Esophagus mucosa (tissue), 1 donor: ENCODE data around the gene GPC2. TPM values are rescaled to one million over a fixed set of nuclear protein-coding genes. Genes with fewer than 3 reads are reported as not detected.
"Not testable (repeated sequence)": the region's sequence is repeated elsewhere in the genome, so short reads cannot be mapped to it uniquely, and the experiment has no call there.

ENCODE experiments used
- ATAC-seq: fragments of 200-7000 bp; cut with Tn5 transposase; one replicate; pipeline ENCODE4 v1.9.1; 2020
- total RNA-seq: library from RNA; stranded (reverse); gene quantifications from one replicate; pipeline ENCODE4 v1.2.4, GENCODE V29; 2023
- donor health status: DM: yes; HTN: yes; CAD: no.

The GPC2 gene
- total RNA-seq, 1 donor from 2014 or later = 0.20 TPM

- ATAC-seq = peak; percentile 99
Measured at GRCh38 chr7:100148559-100149328, 28.4 kb downstream of the GPC2 start, which contains the start of gene LAMTOR4. Gene LAMTOR4 (plus strand): TSS chr7:100148918. CDS start chr7:100148973, 55 bp downstream.

GRCh38 chr7:100148225-100148558 lies 29.0 kb downstream of the GPC2 start:
- ATAC-seq = peak; percentile 3

- no peak for ATAC-seq
Measured at GRCh38 chr7:100147278-100147677, 29.9 kb downstream of the GPC2 start.

- not testable (repeated sequence) for ATAC-seq
Measured at GRCh38 chr7:100146350-100146749, 30.8 kb downstream of the GPC2 start.

- no peak for ATAC-seq
Measured at GRCh38 chr7:100142461-100142860, 34.7 kb downstream of the GPC2 start.

GRCh38 chr7:100141555-100141949 lies 35.6 kb downstream of the GPC2 start:
- no peak for ATAC-seq

GRCh38 chr7:100137851-100138760 lies 39.1 kb downstream of the GPC2 start:
- peak; percentile 43 for ATAC-seq

- peak; percentile 62 for ATAC-seq
Measured at GRCh38 chr7:100132697-100133151, 44.5 kb downstream of the GPC2 start.

GRCh38 chr7:100132126-100132525 lies 45.1 kb downstream of the GPC2 start:
- no peak for ATAC-seq

GRCh38 chr7:100130608-100131453 lies 46.4 kb downstream of the GPC2 start:
- no peak for ATAC-seq

- ATAC-seq = peak; percentile 60
Measured at GRCh38 chr7:100130220-100130607, 47.0 kb downstream of the GPC2 start.

- ATAC-seq = no peak
Measured at GRCh38 chr7:100128637-100128963, 48.6 kb downstream of the GPC2 start.

- no peak for ATAC-seq
Measured at GRCh38 chr7:100127866-100128636, 49.1 kb downstream of the GPC2 start.

GRCh38 chr7:100126931-100127865 lies 50.0 kb downstream of the GPC2 start, which contains the start of gene MBLAC1:
Gene MBLAC1 (plus strand): TSS chr7:100126967. CDS start chr7:100127396, 429 bp downstream.
- peak; percentile 82 for ATAC-seq

- no peak for ATAC-seq
Measured at GRCh38 chr7:100126239-100126930, 50.8 kb downstream of the GPC2 start.

- no peak for ATAC-seq
Measured at GRCh38 chr7:100124301-100125230, 52.6 kb downstream of the GPC2 start.

GRCh38 chr7:100122568-100122967 lies 54.6 kb downstream of the GPC2 start:
- no peak for ATAC-seq

GRCh38 chr7:100122067-100122466 lies 55.1 kb downstream of the GPC2 start:
- peak; percentile 11 for ATAC-seq

GRCh38 chr7:100120733-100121036 lies 56.5 kb downstream of the GPC2 start:
- ATAC-seq = no peak
